DMS79 treated with DMSO at 0.1 percent for 48 hours (cell line): Measurements from ENCODE around the gene RBM33.
A peak's percentile ranks its signal among the peaks of the same experiment; 100 is the strongest.

Source experiments
- DNase-seq: peaks from one replicate; lab custom pipeline; 2025; lab: John Stamatoyannopoulos, UW

Gene RBM33

GRCh38 chr7:155727616-155728015 is 83.2 kb downstream of the RBM33 start:
- no peak for DNase-seq

DNA sequence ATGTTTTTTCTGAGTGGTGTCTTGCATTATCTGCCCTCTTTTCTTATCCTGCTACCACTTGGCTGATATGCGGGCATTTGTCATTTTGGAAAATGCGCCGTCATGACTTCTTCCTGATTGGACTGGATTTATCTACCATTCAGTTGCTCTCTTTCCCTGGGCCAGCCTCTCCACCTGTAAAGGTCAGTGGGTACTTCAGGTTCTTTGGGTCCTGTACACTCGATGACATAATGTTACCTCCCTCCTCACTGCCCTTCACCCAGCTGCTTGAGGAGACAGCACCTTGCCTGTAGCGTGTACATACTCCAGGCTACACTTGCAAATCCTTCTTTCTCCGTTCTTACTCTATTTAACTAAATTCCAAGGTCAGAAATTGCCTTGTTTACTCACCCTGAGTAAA is 83.7 kb downstream of the RBM33 start:
- no peak for DNase-seq

GRCh38 chr7:155729847-155730246 is 85.4 kb downstream of the RBM33 start:
- DNase-seq = peak; percentile 12

DNA sequence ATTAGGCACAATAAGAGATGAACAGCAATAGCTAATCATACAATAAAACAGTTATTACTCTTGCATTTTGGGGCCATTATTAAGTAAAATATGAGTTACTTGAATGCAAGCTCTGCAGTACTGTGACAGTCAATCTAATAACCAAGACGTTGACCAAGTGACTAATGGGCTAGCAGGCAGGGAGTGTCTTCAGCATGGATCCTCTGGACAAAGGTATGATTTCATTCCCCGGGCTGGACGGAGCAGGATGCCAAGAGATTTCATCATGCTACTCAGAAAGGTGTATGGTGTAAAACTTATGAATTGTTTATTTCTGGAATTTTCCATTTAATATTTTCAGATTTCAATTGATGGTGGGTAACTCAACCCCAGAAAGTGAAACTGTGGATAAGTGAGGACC is 86.9 kb downstream of the RBM33 start:
- no peak for DNase-seq

GRCh38 chr7:155731871-155732270 is 87.4 kb downstream of the RBM33 start:
- DNase-seq = no peak

DNA sequence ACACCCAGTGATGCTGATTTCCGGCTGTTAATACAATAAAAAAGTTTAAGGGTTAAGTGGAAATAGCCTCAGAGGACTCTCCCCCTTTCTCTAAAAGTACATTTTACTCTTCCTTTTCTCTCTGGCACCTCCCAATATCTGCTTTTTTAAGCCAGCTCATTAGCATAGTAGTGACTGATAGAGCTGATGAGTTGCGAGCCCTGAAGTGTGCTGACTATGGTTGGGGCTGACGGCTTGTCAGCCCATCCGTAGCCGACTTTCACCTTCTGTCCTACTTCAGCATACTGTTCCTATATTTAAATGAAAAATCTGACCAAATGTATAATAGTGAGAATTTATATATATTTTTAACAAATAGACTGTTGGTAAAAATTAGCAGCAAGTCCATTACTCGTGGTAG is 87.8 kb downstream of the RBM33 start:
- DNase-seq = no peak

GRCh38 chr7:155733582-155734444 is 89.4 kb downstream of the RBM33 start:
- no peak for DNase-seq

- DNase-seq = no peak
Observed at GRCh38 chr7:155734445-155734809, 90.0 kb downstream of the RBM33 start.

DNA sequence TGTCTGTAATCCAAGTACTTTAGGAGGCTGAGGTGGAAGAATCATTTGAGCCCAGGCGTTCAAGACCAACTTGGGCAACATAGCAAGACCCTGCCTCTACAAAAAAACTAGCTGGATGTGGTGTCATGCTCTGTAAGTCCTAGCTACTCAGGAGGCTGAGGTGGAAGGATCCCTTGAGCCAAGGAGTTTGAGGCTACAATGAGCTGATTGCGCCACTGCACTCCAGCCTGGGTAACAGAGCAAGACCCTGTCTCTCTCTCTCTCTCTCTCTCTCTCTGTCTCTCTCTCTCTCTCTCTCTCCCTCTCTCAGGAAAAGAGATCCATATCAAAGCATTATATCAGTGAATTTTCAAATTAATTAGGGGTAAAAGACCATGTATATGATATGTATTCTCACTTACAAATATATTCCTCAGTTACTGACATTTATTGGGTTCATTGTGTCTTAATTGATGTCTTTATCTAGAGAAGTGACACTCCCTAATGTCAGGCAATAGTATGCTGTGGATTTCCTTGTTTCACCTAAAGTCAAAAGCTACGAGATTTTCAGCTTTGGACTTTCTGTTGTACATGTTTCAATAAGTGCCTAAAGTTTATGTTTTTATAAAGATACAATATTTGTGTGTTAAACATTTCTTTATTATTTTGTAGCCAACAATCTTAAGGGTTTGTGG is 91.1 kb downstream of the RBM33 start:
- DNase-seq = no peak

DNA sequence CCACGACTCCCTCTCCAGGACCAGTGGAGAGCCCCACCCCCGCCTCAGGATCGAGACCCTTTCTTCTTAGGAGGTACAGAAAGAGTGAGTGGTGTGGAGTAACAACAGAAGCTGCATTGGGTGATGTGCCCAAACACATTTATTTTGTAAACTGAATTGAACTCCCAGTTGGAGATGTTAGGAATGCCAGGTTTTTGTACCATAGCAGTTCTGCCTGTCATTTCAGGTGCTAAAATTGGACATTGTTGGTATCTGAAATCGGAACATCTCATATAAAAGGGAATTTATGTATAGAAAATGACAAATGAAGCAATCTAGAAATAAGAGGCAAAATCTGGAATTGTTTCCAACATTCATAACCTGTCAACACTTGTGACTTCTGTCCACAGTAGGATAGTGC is 93.1 kb downstream of the RBM33 start:
- DNase-seq = no peak

DNA sequence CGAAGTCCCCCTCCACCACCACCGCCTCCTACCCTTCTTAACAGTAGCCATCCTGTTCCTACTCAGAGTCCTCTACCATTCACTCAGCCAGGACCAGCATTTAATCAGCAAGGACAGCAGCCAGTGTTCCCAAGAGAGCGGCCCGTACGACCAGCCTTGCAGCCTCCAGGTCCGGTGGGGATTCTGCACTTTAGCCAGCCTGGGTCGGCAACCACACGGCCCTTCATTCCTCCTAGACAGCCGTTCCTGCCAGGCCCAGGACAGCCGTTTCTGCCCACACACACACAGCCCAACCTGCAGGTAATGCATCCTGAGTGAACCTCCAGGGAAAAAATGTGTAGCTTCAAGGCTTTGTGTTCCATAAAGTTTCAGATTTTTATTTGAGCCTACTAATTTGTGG is 93.6 kb downstream of the RBM33 start:
- DNase-seq = no peak

GRCh38 chr7:155738652-155739537 is 94.4 kb downstream of the RBM33 start:
- DNase-seq = peak; percentile 24

DNA sequence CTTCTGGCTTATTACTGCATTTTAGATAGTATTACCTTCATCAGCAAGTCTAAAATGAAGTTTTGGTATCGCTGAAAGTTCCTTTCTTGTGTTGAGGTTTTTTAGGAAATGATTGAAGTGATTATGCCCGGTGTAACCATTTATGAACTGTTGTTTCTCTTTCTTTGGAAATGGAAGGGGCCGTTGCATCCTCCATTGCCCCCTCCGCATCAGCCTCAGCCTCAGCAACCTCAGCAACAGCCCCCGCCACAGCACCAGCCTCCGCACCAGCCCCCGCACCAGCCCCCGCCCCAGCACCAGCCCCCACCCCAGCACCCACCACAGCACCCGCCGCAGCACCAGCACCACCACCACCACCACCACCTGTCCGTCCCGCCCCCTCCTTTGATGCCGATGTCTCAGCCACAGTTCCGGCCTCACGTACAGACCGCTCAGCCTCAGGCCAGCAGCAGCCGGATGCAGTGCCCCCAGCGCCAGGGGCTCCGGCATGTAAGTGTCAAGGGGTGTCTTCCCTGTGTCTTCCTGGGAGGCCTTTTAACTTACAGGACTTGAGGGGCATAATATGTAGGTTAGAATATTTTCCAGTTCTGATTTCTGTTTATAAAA is 95.2 kb downstream of the RBM33 start:
- DNase-seq = no peak

DNA sequence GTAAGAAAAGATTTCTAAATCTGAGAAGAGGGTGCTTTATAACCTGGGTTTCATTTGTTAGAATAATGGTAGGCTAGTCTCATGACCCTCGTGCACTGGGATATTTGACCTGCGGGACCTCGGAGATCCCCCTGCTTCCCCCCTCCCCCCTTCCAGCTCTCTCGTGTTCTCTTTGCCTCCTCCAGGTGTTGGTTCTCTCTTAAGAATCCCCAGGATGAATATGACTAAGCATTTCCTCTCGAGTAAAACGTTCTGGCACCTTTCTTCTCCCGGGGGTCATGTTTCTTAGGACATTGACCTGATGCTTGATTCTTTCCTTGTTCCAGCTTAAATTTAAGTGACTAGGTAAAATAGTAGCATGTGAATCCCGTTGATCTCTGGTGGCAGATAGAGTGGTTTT is 96.6 kb downstream of the RBM33 start:
- no peak for DNase-seq

DNA sequence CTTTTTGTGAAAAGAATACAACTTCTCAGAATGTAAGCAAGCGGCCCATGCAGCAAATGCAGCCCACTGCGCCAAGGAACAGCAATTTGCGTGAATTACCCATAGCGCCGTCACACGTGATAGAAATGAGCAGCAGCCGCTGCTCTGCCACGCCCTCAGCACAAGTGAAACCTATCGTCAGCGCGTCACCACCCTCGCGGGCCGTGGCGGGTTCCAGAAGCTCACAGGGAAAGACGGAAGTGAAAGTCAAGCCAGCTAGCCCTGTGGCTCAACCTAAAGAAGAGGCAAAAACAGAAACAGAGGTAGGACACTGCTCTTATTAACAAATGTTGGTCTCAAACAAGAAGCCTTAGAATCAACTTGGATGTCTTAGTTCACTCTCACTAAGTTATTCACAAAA is 97.3 kb downstream of the RBM33 start:
- DNase-seq = no peak

DNA sequence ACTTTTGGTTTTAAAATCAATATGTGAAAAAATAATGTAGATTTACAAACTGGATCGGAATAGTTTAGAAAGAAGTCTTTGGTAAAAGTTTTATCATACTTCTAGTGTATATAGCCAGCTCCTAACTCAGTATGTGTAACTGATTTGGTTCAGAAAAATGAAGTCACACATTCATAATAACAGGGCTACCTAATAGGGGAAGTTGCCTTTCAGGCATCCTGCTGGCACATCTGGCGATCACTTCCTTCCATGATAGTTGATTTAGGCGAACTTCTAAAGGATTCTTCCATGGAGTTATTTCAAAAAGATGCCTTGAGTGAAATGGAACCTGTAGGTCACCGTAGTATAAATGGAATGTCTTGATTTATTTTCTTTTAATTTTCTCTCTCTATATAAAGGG is 98.7 kb downstream of the RBM33 start:
- DNase-seq = no peak

DNA sequence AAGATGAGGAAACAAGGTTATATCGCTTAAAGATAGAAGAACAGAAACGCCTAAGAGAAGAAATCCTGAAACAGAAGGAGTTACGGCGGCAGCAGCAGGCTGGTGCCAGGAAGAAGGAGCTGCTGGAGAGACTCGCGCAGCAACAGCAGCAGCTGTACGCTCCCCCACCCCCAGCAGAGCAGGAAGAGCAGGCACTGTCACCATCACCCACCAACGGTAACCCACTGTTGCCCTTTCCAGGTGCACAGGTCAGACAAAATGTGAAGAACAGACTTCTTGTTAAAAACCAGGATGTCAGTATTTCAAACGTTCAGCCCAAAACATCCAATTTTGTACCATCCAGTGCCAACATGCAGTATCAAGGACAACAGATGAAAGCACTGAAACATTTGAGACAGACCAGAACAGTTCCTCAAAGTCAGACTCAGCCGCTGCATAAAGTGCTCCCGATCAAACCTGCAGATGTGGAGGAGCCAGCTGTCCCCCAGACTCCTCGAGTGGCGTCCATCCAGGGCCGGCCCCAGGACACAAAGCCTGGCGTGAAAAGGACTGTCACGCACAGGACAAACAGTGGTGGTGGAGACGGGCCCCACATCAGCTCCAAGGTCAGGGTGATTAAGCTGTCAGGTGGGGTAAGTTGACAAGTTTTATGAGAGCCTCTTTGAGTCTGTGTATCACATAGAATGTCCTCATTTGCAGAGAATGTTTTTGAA is 100.7 kb downstream of the RBM33 start:
- no peak for DNase-seq

GRCh38 chr7:155745737-155746136 is 101.3 kb downstream of the RBM33 start:
- DNase-seq = no peak

DNA sequence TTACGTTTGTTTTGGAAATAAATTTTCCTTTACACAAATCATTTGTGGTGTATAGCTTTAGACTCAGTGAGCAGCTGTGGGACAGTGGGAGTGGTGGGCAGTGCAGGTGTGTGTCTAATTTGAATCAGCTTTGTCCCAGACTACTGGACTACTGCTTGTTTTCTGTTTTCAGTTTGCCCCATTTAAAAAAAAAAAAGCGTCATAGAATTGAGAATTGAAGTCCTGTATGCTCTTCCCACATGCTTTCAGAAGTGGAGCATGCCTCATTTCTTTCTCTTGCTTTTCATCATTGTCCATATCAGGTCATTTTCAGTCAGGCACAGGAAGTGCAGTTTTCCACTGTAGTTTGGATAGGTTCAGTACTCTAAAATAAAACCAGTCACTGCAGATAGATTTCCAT is 101.7 kb downstream of the RBM33 start:
- no peak for DNase-seq

- DNase-seq = no peak
Observed at GRCh38 chr7:155747209-155747608, 102.7 kb downstream of the RBM33 start.

DNA sequence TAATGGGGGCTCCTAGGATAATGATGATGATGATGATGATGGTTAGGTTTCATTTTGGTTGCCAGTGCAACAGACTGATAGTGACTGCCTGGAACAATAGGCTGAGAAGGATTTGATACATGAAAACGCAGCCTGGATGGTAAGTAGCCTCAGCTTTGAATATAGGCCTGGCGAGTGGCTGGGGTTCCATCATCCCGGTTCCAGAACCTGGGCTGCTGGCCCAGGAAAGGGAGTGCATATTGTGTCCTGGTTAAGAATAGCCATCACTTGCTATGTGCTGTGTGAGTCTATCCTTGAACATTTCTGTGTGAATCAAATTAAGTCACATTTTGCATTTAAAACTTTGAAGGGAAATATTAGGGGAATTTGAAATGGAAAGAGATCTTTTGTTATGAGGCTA is 105.1 kb downstream of the RBM33 start:
- DNase-seq = no peak
